HG02678 (cell line): ENCODE data around the gene TUG1.

Source experiments
- ATAC-seq: cut with Tn5 transposase; IDR thresholded peaks from one replicate; pipeline ENCODE4 v1.9.1; 2021; ENCODE audit warnings: mild to moderate bottlenecking, moderate library complexity; ENCODE audit not compliant: unreplicated experiment

Gene TUG1

GRCh38 chr22:30947173-30947815 lies 21.8 kb upstream of the TUG1 start:
- no peak for ATAC-seq

- ATAC-seq: no peak
These were observed 21.1 kb upstream of the TUG1 start for GRCh38 chr22:30947816-30948454.

- no peak for ATAC-seq
These were observed 20.1 kb upstream of the TUG1 start for GRCh38 chr22:30948930-30949342.

GRCh38 chr22:30949934-30950660 lies 19.0 kb upstream of the TUG1 start:
- ATAC-seq: no peak

- ATAC-seq: no peak
These were observed 15.9 kb upstream of the TUG1 start for GRCh38 chr22:30953206-30953605.

GRCh38 chr22:30955153-30955552 lies 13.9 kb upstream of the TUG1 start:
- no peak for ATAC-seq

- ATAC-seq: no peak
These were observed 4.2 kb upstream of the TUG1 start for GRCh38 chr22:30964858-30965257.

- peak; percentile 17 for ATAC-seq
These were observed 796 bp upstream of the TUG1 start, which contains the start of gene MORC2 for GRCh38 chr22:30968015-30968923. Gene MORC2, minus strand, starts transcription at chr22:30968774. Its CDS starts 885 bp downstream, at chr22:30967889.

GRCh38 chr22:30969532-30970355 lies 679 bp downstream of the TUG1 start:
- ATAC-seq: peak; percentile 29

GRCh38 chr22:30970356-30970746 lies 1.3 kb downstream of the TUG1 start:
- no peak for ATAC-seq

GRCh38 chr22:30978304-30978962 lies 9.4 kb downstream of the TUG1 start:
- no peak for ATAC-seq

- no peak for ATAC-seq
These were observed 10.9 kb downstream of the TUG1 start for GRCh38 chr22:30979932-30980331.

GRCh38 chr22:30982512-30982911 lies 13.4 kb downstream of the TUG1 start:
- no peak for ATAC-seq

- no peak for ATAC-seq
These were observed 15.3 kb downstream of the TUG1 start for GRCh38 chr22:30984317-30984716.

- ATAC-seq: no peak
These were observed 16.6 kb downstream of the TUG1 start for GRCh38 chr22:30985561-30986208.

- no peak for ATAC-seq
These were observed 20.4 kb downstream of the TUG1 start for GRCh38 chr22:30989474-30989873.

GRCh38 chr22:30990690-30991089 lies 21.6 kb downstream of the TUG1 start:
- no peak for ATAC-seq

- no peak for ATAC-seq
These were observed 23.5 kb downstream of the TUG1 start for GRCh38 chr22:30992565-30992964.

- no peak for ATAC-seq
These were observed 25.9 kb downstream of the TUG1 start for GRCh38 chr22:30994960-30995359.
